Testis (tissue), 2 donors: ENCODE results near the gene GP1BA.

Experiments
- CTCF ChIP-seq, 3 experiments: fragments of 450-650 bp in 2 of 3; fragments of 200-600 bp in 1 of 3; sonication (generic) in 1 of 3; IDR thresholded peaks; one replicate each; pipeline ENCODE4 v1.5.1; 2016 to 2019; ENCODE audit warnings: antibody characterized with exemption in 3 of 3, mild to moderate bottlenecking in 2 of 3, moderate library complexity in 1 of 3
- POLR2A ChIP-seq: fragments of 450-650 bp; IDR thresholded peaks from one replicate; pipeline ENCODE4 v1.6.1; 2017; ENCODE audit warnings: antibody characterized with exemption, mild to moderate bottlenecking, moderate library complexity

- no peak for TF ChIP-seq CTCF (IDR thresholded peaks at IDR 0.05)
- no peak for TF ChIP-seq POLR2A
Measured at GRCh38 chr17:4945944-4946280, 13.8 kb downstream of the GP1BA start.
